Liver (tissue), 9 donors: Measurements from ENCODE around the gene ENTPD1. TPM values are rescaled to one million over a fixed set of nuclear protein-coding genes. Genes with fewer than 3 reads are reported as not detected.

Source experiments
- DNase-seq: peaks from one replicate; pipeline ENCODE4 v3.0.0-alpha.2; 2017; ENCODE audit warnings: low spot score
- H3K27ac ChIP-seq, 2 donors: one replicate each; pipeline ENCODE4 v1.7.0; 2013; ENCODE audit warnings: inconsistent platforms in 2 of 2, low read length in 2 of 2, control low read depth in 1 of 2, low read depth in 1 of 2, mild to moderate bottlenecking in 1 of 2
- H3K27me3 ChIP-seq, 4 donors: one replicate each; pipeline versions ENCODE4 v1.6.1 to v1.7.0; 2013; ENCODE audit warnings: low read length in 3 of 4, inconsistent platforms in 1 of 4, mild to moderate bottlenecking in 1 of 4, moderate library complexity in 1 of 4; ENCODE audit not compliant: control insufficient read depth in 4 of 4, insufficient read depth in 4 of 4
- H3K36me3 ChIP-seq, 4 donors: one replicate each; pipeline versions ENCODE4 v1.6.1 to v1.7.0; 2013; ENCODE audit warnings: low read length in 3 of 4, mild to moderate bottlenecking in 3 of 4, low read depth in 1 of 4, moderate library complexity in 1 of 4; ENCODE audit not compliant: control insufficient read depth in 4 of 4, insufficient read depth in 3 of 4
- H3K4me1 ChIP-seq, 4 donors: one replicate each; pipeline versions ENCODE4 v1.6.1 to v1.7.0; 2013; ENCODE audit warnings: low read length in 3 of 4, mild to moderate bottlenecking in 3 of 4, moderate library complexity in 1 of 4; ENCODE audit not compliant: control insufficient read depth in 4 of 4, insufficient read depth in 4 of 4
- H3K4me3 ChIP-seq, 3 donors: one replicate each; pipeline versions ENCODE4 v1.6.1 to v1.7.0; 2013; ENCODE audit warnings: low read length in 3 of 3, control low read depth in 1 of 3, low read depth in 1 of 3, mild to moderate bottlenecking in 1 of 3
- H3K9ac ChIP-seq, 2 donors: one replicate each; pipeline ENCODE4 v1.7.0; 2013; ENCODE audit warnings: low read length in 2 of 2, mild to moderate bottlenecking in 2 of 2, moderate library complexity in 2 of 2, control low read depth in 1 of 2, low read depth in 1 of 2
- H3K9me3 ChIP-seq, 4 donors: one replicate each; pipeline versions ENCODE4 v1.6.1 to v1.7.0; 2013; ENCODE audit warnings: low read length in 3 of 4; ENCODE audit not compliant: control insufficient read depth in 4 of 4
- CTCF ChIP-seq: fragments of 150-350 bp; IDR thresholded peaks from 2 replicates; pipeline ENCODE4 v1.5.1; 2017; ENCODE audit warnings: improper control_type of control experiment, low read depth, low read length; ENCODE audit not compliant: missing input control
- FOXA1 ChIP-seq: IDR thresholded peaks from 2 replicates; pipeline ENCODE4 v1.6.1; 2016; ENCODE audit warnings: antibody characterized with exemption
- FOXA2 ChIP-seq: IDR thresholded peaks from 2 replicates; pipeline ENCODE4 v1.6.1; 2016; ENCODE audit warnings: antibody characterized with exemption
- GABPA ChIP-seq, 2 donors: IDR thresholded peaks in 1 of 2; conservative IDR thresholded peaks in 1 of 2; 2 replicates each; pipeline ENCODE4 v1.6.1; 2016; ENCODE audit warnings: antibody characterized with exemption in 2 of 2, mild to moderate bottlenecking in 1 of 2, moderate library complexity in 1 of 2
- HNF4A ChIP-seq, 2 donors: conservative IDR thresholded peaks; 2 replicates each; pipeline ENCODE4 v1.6.1; 2016; ENCODE audit warnings: antibody characterized with exemption in 2 of 2, mild to moderate bottlenecking in 2 of 2
- JUND ChIP-seq, 2 donors: IDR thresholded peaks; 2 replicates each; pipeline ENCODE4 v1.6.1; 2016; ENCODE audit warnings: antibody characterized with exemption in 2 of 2
- MAX ChIP-seq: IDR thresholded peaks from 2 replicates; pipeline ENCODE4 v1.6.1; 2016; ENCODE audit warnings: antibody characterized with exemption
- NR2F2 ChIP-seq: IDR thresholded peaks from 2 replicates; pipeline ENCODE4 v1.6.1; 2016; ENCODE audit warnings: antibody characterized with exemption
- RAD21 ChIP-seq, 2 donors: IDR thresholded peaks; 2 replicates each; pipeline ENCODE4 v1.6.1; 2016; ENCODE audit warnings: antibody characterized with exemption in 2 of 2, mild to moderate bottlenecking in 2 of 2
- REST ChIP-seq: IDR thresholded peaks from 2 replicates; pipeline ENCODE4 v1.6.1; 2016; ENCODE audit warnings: antibody characterized with exemption, mild to moderate bottlenecking
- SP1 ChIP-seq: IDR thresholded peaks from 2 replicates; pipeline ENCODE4 v1.6.1; 2018; ENCODE audit warnings: antibody characterized with exemption, mild to moderate bottlenecking
- ZBTB33 ChIP-seq: IDR thresholded peaks from 2 replicates; pipeline ENCODE4 v1.6.1; 2016; ENCODE audit warnings: antibody characterized with exemption
- WGBS: extraction: QIAGEN DNeasy Blood & Tissue Kit; methylation state at CpG from one replicate; pipeline ENCODE4 v1.1.7; 2013; 5-methylcytosine and 5-hydroxymethylcytosine counted together
- polyA plus RNA-seq, 2 donors: library from polyadenylated mRNA; stranded (reverse) in 1 of 2; unstranded in 1 of 2; fragments of 200-250 nt in 1 of 2; fragments of >200 nt in 1 of 2; fragmentation: Nextera tagmentation in 1 of 2; extraction: Ambion mirVana in 1 of 2; gene quantifications; one replicate each; pipeline versions ENCODE4 v1.2.1 to v1.2.3, GENCODE V29; 2013 to 2015
- total RNA-seq, 2 donors: library from RNA; depleted of rRNA; stranded (reverse); fragments of >200 nt; gene quantifications; one replicate each; pipeline ENCODE4 v1.2.3, GENCODE V29; 2014
- donor health status: healthy.
- donor health status: healthy.
- donor health status: healthy.
- donor health status: healthy.
- donor health status: healthy.

ENTPD1 gene
- total and polyA plus RNA-seq, 4 donors, result 2.1 to 8.0 (median 4.3) TPM

- Histone ChIP-seq H3K4me3 (no peak overlapping the region), H3K4me1 (no peaks in the 10 kb centered on the region), H3K36me3 (peaks cover 0 to 2% (median under 1%) of the 10 kb centered on the region in 4 donors), H3K9me3 (no peaks in the 10 kb centered on the region), H3K27ac (no peak overlapping the region), H3K9ac (no peak overlapping the region), H3K27me3 (no peaks in the 10 kb centered on the region)
- 52% methylated on average over 7 of the region's 7 CpGs for whole genome bisulfite sequencing
- no peak for DNase-seq
- TF ChIP-seq ZBTB33 (no peak), SP1 (no peak), FOXA2 (no peak), FOXA1 (no peak), MAX (no peak), REST (no peak), CTCF (peak; percentile 33), RAD21 (IDR thresholded peaks at IDR 0.05) (peak; percentile 72 to 81), NR2F2 (no peak), JUND (IDR thresholded peaks at IDR 0.05) (no peak)
Observed at GRCh38 chr10:95864906-95865813, 109.2 kb downstream of the ENTPD1 start.

GRCh38 chr10:95865814-95866466 is 110.0 kb downstream of the ENTPD1 start:
- H3K9me3 ChIP-seq, result no peaks in the 10 kb centered on the region
- DNase-seq, result no peak
- H3K4me1 ChIP-seq, result no peaks in the 10 kb centered on the region
- 64% methylated on average over 6 of the region's 6 CpGs for WGBS
- peaks cover 0 to 2% (median under 1%) of the 10 kb centered on the region in 4 donors for H3K36me3 ChIP-seq
- H3K4me3 ChIP-seq, result no peak overlapping the region
- H3K9ac ChIP-seq, result no peak overlapping the region
- no peaks in the 10 kb centered on the region for H3K27me3 ChIP-seq
- TF ChIP-seq HNF4A (conservative IDR thresholded peaks at IDR 0.05), result peak; percentile 18 to 48
- TF ChIP-seq GABPA (IDR thresholded peaks at IDR 0.05 in 1 of 2, conservative IDR thresholded peaks at IDR 0.05 in 1 of 2), result no peak
- peak; percentile 23 for TF ChIP-seq SP1
- no peak for TF ChIP-seq MAX
- no peak overlapping the region for H3K27ac ChIP-seq
